Lung microvascular endothelial cell (primary cell): ENCODE data around the gene PCDHGA10. TPM values are rescaled to one million over a fixed set of nuclear protein-coding genes. Genes with fewer than 3 reads are reported as not detected.
A peak's percentile ranks its signal among the peaks of the same experiment; 100 is the strongest.
"Not testable (repeated sequence)": the region's sequence is repeated elsewhere in the genome, so short reads cannot be mapped to it uniquely, and the experiment has no call there.

Source experiments
- DNase-seq, 2 donors: peaks; one replicate each; pipeline versions ENCODE4 v3.0.0 to v3.0.0-alpha.2; 2010; ENCODE audit warnings: low read depth in 2 of 2
- total RNA-seq: library from RNA; depleted of rRNA; stranded (reverse); fragments of >200 nt; gene quantifications from 2 replicates; pipeline ENCODE4 v1.2.1, GENCODE V29; 2014

PCDHGA10 gene
- total RNA-seq, 1 donor from 2014 or later = 5.0 TPM

DNA sequence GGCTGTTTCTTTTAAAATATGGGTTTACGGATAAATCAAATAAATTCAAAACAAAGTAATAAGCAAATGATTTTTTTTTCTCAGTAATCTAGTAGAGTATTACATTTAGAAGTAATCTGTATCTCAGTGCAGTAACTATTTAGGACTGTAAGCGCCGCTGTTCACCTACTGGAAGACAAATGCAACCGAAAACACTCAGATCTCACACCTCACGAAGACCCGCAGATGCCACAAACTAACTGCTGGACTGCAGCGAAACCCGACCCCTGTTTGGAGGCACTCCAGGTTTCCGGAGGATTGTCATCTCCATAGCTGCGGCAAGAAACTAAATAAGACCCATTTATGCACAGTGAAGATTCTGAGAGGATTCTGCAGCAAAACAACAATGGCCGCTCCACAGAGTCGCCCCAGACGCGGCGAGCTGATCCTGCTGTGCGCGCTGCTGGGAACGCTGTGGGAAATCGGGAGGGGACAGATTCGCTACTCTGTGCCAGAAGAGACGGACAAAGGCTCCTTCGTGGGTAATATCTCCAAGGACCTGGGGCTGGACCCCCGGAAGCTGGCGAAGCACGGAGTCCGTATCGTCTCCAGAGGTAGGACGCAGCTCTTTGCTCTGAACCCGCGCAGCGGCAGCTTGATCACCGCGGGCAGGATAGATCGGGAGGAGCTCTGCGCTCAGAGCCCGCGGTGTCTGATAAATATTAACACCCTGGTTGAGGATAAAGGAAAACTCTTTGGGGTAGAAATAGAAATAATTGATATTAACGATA, 20.2 kb upstream of the PCDHGA10 start, which contains the start of gene PCDHGA8:
PCDHGA8 (plus strand) TSS at position 205 of the 770 bp plus-strand sequence; CDS start at position 386, 181 bp downstream.
- DNase-seq = no peak

DNA sequence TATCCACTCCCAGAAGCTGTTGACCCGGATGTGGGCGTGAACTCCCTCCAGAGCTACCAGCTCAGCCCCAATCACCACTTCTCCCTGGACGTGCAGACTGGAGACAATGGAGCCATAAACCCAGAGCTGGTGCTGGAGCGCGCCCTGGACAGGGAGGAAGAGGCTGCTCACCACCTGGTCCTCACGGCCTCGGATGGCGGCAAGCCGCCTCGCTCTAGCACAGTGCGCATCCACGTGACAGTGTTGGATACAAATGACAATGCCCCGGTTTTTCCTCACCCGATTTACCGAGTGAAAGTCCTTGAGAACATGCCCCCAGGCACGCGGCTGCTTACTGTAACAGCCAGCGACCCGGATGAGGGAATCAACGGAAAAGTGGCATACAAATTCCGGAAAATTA, 19.5 kb upstream of the PCDHGA10 start:
- DNase-seq = no peak

DNA sequence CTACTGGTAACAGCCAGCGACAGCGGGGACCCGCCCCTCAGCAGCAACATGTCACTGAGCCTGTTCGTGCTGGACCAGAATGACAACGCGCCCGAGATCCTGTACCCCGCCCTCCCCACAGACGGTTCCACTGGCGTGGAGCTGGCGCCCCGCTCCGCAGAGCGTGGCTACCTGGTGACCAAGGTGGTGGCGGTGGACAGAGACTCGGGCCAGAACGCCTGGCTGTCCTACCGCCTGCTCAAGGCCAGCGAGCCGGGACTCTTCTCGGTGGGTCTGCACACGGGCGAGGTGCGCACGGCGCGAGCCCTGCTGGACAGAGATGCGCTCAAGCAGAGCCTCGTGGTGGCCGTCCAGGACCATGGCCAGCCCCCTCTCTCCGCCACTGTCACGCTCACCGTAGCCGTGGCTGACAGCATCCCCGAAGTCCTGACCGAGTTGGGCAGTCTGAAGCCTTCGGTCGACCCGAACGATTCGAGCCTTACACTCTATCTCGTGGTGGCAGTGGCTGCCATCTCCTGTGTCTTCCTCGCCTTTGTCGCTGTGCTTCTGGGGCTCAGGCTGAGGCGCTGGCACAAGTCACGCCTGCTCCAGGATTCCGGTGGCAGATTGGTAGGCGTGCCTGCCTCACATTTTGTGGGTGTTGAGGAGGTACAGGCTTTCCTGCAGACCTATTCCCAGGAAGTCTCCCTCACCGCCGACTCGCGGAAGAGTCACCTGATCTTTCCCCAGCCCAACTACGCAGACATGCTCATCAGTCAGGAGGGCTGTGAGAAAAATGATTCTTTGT, 18.2 kb upstream of the PCDHGA10 start:
- not testable (repeated sequence) for DNase-seq

DNA sequence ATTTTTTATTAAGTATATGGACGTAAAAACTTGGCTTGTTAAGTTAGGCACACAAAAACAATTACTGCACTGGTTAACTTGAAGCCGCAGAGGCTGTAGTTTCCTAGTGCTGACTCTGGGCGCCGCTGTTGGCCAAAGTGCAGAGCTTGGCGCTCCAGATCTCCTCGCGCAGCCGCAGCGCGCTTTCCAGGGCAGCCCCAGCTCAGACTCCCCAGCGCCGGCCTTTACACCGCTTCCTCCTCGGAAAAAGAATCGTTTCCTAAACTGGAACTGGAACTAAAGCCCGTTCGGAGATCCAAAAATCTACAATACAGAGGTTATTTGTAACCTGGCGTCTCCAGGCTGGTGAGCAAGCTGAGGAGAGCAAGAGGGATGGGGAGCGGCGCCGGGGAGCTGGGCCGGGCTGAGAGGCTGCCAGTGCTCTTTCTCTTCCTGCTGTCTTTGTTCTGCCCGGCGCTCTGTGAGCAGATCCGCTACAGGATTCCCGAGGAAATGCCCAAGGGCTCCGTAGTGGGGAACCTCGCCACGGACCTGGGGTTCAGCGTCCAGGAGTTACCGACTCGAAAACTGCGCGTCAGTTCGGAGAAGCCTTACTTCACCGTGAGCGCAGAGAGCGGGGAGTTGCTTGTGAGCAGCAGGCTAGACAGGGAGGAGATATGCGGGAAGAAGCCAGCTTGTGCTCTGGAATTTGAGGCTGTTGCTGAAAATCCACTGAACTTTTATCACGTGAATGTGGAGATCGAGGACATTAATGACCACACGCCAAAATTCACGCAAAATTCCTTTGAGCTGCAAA, 14.8 kb upstream of the PCDHGA10 start, which contains the start of gene PCDHGB5:
PCDHGB5 (plus strand) TSS at position 192 of the 796 bp plus-strand sequence; CDS start at position 373, 181 bp downstream.
- peak; percentile 56 to 73 for DNase-seq

DNA sequence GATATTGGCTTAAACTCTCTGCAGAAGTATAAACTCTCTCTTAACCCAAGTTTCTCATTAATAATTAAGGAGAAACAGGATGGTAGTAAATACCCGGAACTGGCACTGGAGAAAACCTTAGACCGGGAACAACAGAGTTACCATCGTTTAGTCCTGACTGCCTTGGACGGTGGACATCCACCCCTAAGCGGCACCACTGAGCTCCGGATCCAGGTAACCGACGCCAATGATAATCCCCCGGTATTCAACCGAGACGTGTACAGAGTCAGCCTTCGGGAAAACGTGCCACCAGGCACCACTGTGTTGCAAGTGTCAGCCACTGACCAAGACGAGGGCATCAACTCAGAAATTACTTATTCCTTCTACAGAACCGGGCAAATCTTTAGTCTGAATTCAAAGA, 14.2 kb upstream of the PCDHGA10 start:
- no peak for DNase-seq

DNA sequence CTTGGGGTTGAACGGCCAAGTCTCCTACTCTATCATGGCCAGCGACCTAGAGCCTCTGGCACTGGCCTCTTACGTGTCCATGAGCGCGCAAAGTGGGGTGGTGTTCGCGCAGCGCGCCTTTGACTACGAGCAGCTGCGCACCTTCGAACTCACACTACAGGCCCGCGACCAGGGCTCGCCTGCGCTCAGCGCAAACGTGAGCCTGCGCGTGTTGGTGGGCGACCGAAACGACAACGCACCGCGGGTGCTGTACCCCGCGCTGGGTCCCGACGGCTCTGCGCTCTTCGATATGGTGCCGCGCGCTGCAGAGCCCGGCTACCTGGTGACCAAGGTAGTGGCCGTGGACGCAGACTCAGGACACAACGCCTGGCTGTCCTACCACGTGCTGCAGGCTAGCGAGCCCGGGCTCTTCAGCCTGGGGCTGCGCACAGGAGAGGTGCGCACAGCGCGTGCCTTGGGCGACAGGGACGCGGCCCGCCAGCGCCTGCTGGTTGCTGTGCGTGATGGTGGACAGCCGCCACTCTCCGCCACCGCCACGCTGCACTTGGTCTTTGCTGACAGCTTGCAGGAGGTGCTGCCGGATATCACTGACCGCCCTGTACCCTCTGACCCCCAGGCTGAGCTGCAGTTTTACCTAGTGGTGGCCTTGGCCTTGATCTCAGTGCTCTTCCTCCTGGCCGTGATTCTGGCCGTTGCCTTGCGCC, 13.1 kb upstream of the PCDHGA10 start:
- no peak for DNase-seq

DNA sequence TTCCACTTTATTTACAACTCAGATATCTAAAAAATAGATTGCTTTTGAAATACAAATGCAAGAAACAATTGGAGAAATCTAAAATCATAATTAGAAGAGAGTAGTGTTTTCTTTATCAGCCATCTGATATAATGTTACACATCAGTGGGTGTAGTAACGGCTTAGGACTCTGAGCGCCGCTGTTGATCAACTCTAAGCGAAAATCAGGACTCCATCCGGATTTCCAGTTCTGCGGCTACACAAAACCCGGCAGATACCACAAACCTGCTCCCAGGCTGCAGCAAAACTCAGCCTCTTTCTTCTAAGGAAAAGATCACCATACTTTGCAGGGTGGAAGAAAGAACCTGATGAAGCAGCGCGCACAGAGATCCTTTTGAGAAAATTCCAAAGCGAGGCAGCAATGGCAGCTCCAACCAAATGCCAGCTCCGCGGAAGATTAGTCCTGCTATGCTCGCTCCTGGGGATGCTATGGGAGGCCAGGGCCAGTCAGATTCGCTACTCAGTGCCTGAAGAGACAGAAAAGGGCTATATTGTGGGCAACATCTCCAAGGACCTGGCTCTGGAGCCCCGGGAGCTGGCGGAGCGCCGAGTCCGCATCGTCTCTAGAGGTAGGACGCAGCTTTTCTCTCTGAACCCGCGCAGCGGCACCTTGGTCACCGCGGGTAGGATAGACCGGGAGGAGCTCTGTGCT, 10.1 kb upstream of the PCDHGA10 start, which contains the start of gene PCDHGA9:
PCDHGA9 (plus strand) TSS at position 226 of the 691 bp plus-strand sequence; CDS start at position 401, 175 bp downstream.
- peak; percentile 35 to 45 for DNase-seq

DNA sequence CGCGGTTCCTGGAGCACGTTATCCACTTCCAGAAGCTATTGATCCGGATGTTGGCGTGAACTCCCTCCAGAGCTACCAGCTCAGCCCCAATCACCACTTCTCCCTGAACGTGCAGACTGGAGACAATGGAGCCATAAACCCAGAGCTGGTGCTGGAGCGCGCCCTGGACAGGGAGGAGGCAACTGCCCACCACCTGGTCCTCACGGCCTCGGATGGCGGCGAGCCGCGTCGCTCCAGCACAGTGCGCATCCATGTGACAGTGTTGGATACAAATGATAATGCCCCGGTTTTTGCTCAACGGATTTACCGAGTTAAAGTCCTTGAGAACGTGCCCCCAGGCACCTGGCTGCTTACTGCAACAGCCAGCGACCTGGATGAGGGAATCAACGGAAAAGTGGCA, 9.4 kb upstream of the PCDHGA10 start:
- DNase-seq = no peak

DNA sequence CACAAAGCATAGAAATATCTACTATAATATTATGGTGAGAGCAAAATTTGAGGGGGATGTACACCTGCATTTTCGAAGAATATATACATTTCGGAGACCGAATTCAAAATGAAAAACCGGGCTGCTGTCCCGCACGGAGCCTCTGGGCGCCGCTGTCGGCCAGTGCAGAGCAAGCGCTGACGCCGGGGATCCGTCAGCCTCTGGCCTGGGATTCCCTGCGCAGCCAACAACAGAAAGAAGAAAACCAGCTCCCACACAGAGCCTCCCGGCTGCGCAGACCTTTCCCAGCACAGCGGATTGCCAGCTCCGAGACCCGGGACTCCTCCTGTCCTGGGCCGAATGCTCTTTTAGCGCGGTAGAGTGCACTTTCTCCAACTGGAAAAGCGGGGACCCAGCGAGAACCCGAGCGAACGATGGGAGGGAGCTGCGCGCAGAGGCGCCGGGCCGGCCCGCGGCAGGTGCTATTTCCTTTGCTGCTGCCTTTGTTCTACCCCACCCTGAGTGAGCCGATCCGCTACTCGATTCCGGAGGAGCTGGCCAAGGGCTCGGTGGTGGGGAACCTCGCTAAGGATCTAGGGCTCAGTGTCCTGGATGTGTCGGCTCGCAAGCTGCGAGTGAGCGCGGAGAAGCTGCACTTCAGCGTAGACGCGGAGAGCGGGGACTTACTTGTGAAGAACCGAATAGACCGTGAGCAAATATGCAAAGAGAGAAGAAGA, 4.8 kb upstream of the PCDHGA10 start, which contains the start of gene PCDHGB6:
PCDHGB6 (plus strand) TSS at position 232 of the 716 bp plus-strand sequence; CDS start at position 414, 182 bp downstream.
- peak; percentile 50 to 67 for DNase-seq

DNA sequence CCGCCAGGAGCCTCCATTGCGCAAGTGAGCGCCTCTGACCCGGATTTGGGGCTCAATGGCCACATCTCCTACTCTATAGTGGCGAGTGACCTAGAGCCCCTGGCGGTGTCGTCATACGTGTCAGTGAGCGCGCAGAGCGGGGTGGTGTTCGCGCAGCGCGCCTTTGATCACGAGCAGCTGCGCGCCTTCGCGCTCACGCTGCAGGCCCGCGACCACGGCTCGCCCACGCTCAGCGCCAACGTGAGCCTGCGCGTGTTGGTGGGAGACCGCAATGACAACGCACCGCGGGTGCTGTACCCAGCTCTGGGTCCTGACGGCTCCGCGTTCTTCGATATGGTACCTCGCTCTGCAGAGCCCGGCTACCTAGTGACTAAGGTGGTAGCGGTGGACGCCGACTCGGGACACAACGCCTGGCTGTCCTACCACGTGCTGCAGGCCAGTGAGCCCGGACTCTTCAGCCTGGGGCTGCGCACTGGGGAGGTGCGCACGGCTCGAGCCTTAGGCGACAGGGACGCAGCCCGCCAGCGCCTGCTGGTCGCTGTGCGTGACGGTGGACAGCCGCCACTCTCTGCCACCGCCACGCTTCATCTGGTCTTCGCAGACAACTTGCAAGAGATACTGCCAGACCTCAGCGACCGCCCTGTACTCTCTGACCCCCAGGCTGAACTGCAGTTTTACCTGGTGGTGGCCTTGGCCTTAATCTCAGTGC, 3.0 kb upstream of the PCDHGA10 start:
- DNase-seq = no peak

DNA sequence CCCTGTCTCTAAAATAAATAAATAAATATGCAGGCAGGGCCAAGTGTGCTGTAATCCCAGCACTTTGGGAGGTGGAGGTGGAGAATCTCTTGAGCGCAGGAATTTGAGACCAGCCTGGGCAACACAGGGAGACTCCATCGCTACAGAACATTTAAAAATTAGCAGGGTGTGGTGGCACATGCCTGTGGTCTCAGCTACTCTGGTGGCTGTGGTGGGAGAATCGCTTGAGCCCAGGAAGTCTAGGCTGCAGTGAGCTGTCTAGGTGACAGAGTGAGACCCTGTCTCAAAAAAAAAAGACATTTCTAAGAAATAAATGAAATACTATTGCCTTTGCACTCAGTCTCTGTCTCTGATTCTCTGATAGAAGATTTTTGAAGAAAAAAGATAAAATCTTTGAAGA, 1.2 kb upstream of the PCDHGA10 start:
- DNase-seq = no peak

DNA sequence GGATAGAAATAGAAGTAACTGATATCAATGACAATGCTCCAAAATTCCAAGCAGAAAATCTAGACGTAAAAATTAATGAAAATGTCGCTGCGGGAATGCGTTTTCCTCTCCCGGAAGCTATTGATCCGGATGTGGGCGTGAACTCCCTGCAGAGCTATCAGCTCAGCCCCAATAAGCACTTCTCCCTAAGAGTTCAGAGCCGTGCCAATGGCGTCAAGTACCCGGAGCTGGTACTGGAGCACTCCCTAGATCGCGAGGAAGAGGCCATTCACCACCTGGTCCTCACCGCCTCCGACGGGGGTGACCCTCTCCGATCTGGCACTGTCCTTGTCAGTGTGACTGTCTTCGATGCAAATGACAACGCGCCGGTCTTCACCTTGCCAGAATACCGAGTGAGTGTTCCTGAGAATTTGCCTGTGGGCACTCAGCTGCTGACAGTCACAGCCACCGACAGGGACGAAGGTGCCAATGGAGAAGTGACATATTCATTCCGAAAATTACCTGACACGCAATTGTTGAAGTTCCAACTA, 818 bp downstream of the PCDHGA10 start:
- no peak for DNase-seq

DNA sequence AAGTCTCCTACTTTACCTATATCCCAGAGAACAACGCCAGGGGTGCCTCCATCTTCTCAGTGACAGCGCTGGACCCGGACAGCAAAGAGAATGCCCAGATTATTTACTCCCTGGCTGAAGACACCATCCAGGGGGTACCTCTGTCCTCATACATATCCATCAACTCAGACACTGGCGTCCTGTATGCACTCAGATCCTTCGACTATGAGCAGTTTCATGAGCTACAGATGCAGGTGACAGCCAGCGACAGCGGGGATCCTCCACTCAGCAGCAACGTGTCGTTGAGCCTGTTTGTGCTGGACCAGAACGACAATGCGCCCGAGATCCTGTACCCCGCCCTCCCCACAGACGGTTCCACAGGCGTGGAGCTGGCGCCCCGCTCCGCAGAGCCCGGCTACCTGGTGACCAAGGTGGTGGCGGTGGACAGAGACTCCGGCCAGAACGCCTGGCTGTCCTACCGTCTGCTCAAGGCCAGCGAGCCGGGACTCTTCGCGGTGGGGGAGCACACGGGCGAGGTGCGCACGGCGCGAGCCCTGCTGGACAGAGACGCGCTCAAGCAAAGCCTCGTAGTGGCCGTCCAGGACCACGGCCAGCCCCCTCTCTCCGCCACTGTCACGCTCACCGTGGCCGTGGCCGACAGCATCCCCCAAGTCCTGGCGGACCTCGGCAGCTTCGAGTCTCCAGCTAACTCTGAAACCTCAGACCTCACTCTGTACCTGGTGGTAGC, 1.9 kb downstream of the PCDHGA10 start:
- DNase-seq = not testable (repeated sequence)

DNA sequence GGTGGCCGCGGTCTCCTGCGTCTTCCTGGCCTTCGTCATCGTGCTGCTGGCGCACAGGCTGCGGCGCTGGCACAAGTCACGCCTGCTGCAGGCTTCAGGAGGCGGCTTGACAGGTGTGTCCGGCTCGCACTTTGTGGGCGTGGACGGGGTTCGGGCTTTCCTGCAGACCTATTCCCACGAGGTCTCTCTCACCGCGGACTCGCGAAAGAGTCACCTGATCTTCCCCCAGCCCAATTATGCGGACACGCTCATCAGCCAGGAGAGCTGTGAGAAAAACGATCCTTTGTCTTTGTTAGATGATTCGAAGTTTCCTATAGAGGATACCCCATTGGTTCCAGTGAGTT, 2.5 kb downstream of the PCDHGA10 start:
- DNase-seq = not testable (repeated sequence)

DNA sequence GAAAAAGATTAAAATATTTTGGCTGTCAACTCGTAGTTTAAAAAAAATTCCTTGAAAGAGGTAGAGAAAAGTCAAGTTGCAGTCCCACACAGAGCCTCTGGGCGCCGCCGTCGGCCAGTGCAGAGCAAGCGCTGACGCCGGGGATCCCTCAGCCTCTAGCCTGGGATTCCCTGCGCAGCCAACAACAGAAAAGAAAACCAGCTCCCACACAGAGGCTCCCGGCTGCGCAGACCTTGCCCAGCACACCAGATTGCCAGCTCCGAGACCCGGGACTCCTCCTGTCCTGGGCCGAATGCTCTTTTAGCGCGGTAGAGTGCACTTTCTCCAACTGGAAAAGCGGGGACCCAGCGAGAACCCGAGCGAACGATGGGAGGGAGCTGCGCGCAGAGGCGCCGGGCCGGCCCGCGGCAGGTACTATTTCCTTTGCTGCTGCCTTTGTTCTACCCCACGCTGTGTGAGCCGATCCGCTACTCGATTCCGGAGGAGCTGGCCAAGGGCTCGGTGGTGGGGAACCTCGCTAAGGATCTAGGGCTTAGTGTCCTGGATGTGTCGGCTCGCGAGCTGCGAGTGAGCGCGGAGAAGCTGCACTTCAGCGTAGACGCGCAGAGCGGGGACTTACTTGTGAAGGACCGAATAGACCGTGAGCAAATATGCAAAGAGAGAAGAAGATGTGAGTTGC, 4.8 kb downstream of the PCDHGA10 start, which contains the start of gene PCDHGB7:
PCDHGB7 (plus strand) TSS at position 184 of the 679 bp plus-strand sequence; CDS start at position 367, 183 bp downstream.
- DNase-seq = peak; percentile 85 to 89

DNA sequence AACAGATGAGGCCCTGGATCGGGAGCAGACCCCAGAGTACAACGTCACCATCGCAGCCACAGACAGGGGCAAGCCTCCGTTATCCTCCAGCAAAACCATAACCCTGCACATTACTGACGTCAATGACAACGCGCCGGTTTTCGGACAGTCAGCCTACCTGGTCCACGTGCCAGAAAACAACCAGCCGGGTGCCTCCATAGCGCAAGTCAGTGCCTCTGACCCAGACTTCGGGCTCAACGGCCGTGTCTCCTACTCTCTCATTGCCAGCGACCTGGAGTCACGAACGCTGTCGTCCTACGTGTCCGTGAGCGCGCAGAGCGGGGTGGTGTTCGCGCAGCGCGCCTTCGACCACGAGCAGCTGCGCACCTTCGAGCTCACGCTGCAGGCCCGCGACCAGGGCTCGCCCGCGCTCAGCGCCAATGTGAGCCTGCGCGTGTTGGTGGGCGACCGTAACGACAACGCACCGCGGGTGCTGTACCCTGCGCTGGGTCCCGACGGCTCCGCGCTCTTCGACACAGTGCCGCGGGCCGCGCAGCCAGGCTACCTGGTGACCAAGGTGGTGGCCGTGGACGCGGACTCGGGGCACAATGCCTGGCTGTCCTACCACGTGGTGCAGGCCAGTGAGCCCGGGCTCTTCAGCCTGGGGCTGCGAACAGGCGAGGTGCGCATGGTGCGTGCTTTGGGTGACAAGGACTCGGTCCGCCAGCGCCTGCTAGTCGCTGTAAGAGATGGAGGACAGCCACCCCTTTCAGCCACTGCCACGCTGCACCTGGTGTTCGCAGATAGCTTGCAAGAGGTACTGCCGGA, 6.5 kb downstream of the PCDHGA10 start:
- DNase-seq = no peak
